Activated CD8-positive, alpha-beta memory T cell treated with anti-CD3 and anti-CD28 coated beads for 48 hours (primary cell): ENCODE measurements around the gene PARD3.

ENCODE experiments used
- DNase-seq, 3 experiments: peaks; one replicate each; pipeline ENCODE4 v3.0.0-alpha.2; 2020; ENCODE audit warnings: low read depth in 2 of 3, low spot score in 2 of 3

The PARD3 gene

DNA sequence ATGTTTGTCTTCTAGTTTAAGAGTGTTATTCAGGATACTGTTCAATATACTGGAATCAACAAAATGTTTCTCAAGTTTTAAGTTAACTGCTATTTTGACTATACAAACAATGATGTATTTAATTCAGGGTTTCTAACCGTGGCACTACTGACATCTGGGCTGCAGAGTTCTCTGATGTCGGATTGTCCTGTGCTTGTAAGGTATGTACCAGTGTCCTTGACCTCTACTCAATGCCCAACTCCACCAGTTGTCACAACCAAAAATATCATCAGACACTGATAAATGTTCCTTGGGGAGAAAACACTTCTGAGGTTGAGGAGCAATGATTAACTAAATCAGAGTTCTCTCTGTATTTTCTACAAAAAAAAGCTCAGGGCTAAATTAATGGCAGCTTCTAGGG is 301.5 kb downstream of the PARD3 start:
- DNase-seq = no peak

DNA sequence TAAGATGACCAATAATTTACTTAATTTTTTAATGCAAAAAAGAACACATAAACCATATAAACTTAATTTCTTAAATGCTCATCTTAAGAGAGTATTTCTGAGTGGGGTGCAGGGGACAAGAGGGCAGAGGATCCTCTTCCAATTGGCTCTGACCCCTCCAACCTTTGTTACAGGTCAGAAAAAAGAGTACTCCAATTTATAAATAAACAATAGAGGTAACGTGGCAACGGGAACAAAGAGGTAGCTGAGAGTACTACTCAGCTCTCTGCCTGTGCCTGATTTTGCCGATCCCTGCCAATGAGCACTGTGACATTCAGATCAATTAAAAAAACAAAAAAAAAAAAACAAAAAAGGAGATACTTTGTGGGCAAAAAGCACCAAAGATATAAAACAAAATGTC is 307.9 kb downstream of the PARD3 start:
- no peak for DNase-seq

DNA sequence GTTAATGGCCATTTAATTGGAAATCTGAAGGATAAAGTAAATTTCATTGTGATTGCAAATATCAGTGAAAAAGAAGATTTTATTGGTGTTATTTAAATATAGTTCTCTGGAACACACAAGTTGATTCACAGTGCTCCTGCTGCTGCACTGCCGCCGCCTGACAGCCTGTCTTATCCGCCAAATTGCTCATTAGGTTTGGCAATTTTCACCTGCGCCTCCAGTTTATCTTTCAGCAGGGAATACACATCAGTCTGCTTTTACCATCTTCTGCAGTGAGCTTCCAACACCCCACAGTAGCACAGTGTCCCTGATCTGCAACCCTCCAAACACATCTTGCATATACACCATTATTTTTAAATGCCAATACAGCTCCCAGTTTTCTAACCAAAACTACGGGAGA is 308.3 kb downstream of the PARD3 start:
- DNase-seq = no peak

GRCh38 chr10:34505338-34505737 is 309.8 kb downstream of the PARD3 start:
- no peak for DNase-seq

DNA sequence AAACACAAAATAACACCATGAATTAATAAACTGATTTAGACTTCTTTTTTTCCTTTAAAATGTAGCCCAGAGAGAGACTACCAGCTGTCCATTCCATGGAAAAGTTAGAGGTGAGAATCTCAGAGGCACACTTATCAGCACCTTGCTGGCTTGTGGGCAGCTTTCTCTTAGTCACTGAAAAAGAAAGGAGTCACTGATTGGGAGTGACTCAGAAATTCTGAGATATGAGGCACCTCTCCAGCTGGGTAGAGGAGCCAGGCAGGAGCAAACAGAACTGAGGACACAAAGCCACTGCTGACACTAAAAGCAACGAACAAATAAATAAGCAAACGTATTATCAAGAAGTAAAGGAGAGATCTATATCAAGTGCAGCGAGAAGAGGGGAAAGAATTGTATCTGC is 310.6 kb downstream of the PARD3 start:
- DNase-seq = no peak

GRCh38 chr10:34503704-34504103 is 311.4 kb downstream of the PARD3 start:
- DNase-seq = no peak

DNA sequence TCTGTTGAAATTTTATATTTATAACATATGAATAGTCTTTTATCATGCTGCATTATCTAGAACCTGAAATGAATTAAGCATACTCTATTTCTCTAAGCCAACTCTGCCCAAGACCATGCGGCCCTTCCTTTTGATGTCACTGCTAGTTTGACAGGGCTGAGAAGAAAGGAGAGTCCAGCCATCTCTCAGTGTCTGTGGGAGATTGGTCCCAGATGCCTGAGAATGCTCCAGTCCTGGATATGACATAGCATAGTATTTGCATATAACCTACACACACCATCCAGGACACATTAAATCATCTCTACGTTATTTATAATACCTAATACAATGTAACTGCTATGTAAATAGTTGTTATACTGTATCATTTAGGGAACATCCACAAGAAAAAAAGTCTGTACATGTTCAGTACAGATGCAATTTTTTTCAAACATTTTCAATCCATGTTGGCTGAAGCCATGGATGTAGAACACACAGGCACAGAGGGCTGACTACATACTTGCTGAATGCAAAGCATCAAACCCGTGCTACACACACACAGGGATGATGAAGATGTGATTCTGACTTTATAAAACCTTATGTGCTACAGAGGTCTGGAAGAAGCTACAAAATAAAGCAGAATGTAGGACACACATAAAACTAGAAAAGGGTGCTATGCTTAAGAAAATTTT is 315.4 kb downstream of the PARD3 start:
- no peak for DNase-seq

DNA sequence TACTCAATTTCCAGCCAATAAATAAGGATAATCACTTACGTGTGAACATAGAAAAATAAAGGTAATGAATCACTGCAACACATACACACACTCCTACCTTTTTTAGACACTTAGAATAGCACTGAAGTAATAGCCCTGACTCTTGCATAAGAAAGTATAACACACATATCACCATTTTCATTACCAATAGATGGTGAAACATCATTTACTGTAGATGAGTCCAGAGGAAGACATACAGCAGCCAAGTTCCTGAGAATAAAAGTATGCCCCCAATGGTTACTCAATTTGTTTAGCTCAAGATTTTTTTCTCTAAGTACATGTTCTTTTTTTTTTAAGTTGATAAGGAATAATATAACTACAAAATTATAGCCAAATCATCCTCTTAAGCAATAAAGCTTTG is 316.3 kb downstream of the PARD3 start:
- no peak for DNase-seq

DNA sequence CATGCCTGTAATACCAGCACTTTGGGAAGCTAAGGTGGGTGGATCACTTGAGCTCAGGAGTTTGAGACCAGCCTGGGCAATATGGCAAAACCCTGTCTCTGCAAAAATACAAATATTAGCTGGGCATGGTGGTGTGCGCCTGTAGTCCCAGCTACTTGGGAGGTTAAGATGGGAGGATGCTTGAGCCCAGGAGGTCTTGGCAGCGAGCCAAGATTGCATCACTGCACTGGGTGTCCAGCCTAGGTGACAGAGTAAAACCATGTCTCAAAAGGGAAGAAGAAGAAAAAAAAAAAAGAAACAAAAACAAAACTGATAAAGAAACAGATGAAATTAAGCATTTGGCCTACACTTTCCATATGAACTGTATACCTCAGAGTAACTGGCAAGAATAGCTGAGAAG is 319.2 kb downstream of the PARD3 start:
- no peak for DNase-seq

DNA sequence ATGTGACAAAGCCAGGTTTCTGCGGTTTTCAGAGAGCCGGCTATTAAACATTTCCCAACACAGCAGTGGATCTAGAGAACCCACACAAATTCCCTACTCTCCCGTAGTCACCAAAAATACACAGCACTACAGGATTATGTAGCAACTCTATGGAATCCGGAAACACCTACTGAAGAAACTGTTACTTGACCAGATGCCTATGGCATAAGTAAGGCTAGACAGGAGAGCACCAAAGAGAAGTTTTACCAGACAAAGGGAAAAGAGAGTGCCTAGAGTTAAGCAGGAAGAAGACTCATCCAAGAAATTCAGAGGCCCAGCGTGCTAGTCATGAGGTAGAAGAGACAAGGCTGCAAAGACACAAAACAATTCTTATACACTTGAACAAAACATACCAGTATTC is 321.1 kb downstream of the PARD3 start:
- DNase-seq = no peak

GRCh38 chr10:34492081-34492480 is 323.0 kb downstream of the PARD3 start:
- DNase-seq = no peak

DNA sequence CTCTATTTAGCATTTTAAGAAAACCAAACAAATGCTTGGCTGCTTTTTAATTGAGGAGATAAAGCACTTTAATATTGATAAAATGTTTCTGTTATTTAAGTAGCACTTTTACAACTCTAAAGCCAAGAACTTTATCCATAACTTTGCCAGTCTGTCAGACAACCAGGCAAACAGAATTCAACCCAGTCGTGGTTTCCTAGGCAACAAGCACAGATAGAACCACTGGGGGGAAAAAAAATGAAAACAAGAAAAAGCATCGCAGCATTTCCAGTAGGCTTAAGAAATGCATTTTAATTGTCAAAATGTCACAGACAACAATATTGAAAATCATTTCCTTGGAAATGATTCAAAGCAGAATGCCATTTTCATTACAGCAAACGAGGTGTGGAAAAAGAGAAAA is 323.4 kb downstream of the PARD3 start:
- DNase-seq = no peak

GRCh38 chr10:34489973-34490745 is 324.9 kb downstream of the PARD3 start:
- no peak for DNase-seq

DNA sequence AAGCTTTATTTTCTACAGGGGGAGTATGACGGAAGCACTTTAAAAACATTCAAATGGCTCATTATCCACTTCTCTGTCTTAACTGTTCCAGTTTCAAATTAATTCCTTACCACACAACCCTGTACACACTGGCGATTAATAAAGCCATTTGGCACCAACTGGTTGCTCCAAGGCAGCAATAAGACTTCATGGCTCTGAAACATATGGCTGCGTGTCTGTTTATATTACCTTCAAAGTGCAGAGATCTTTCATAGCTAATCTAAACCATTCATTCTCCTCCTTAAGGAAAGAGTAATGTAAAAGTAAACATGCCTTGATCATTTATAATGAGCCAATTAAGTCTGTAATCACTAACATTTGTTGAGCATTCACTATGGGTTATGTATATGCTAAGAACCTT is 325.7 kb downstream of the PARD3 start:
- DNase-seq = no peak

GRCh38 chr10:34488476-34489130 is 326.5 kb downstream of the PARD3 start:
- DNase-seq = no peak

- no peak for DNase-seq
These were observed 329.1 kb downstream of the PARD3 start for GRCh38 chr10:34486008-34486407.

DNA sequence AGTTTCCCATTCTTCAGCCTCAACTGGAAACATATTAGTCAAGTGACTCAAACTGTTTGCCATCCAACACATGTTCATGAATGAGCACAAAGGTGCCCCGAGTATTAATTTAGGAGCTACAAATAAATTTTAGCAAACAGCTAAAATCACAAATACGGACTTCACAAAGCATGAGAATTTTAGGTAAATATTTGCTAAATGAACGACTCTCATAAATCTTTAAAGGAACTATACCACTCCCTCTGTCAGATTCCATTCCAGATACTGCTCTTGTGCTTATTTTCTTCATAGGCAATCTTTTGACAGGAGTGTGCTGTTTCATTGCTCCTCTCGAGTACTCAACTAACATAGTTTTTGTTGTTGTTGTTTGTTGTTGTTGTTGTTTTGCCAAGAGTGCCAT is 330.9 kb downstream of the PARD3 start:
- no peak for DNase-seq

DNA sequence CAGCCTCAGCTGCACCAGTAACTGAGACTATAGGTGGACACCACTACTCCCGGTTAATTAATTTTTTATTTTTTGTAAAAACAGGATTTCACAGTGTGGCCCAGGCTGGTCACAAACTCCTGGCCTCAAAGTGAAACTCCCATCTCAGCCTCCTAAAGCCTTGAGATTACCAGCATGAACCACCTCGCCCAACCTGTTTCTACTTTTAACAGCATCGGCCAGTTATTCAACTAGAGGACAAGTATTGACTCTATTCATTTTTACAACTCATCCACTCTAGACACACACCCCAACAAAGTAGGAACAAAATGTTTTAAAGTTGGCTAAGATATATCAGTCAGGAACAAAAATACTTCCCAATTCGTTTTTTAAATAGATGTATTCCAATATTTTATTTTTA is 334.8 kb downstream of the PARD3 start:
- DNase-seq = no peak

DNA sequence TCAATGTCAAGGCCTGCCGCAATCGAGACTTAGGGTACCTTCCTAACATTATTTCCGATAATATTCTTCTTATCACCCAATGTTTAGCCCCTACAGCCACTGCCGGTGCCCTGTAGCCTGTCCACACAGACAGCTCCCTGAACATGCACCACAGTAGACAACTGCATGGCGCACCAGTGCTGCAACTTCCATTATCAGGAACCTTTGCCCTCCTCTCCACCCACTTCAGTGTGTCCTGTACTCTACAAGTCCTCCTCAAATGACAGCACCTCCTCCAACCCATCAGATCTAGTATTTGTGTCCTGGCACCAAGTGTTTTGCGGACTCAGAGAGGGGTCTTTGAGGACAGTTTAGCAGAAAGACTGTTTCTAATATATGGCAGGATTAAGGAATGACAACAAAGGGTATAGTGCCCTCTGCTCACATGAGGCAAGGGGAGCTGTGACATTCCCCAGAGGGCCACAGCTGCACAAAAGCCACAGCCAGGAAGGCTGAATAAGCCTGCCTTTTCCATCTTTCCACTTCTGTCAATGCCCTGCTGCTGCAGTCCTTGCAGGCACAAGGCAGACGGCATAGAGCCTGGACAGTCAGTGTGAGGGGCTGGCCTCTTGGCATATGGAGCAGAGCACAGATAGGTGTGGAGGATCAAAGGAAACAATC is 335.4 kb downstream of the PARD3 start:
- no peak for DNase-seq

- no peak for DNase-seq
These were observed 337.8 kb downstream of the PARD3 start for GRCh38 chr10:34477249-34477648.

- DNase-seq = no peak
These were observed 338.5 kb downstream of the PARD3 start for GRCh38 chr10:34476608-34477007.

GRCh38 chr10:34475786-34476185 is 339.3 kb downstream of the PARD3 start:
- DNase-seq = no peak
